Body of pancreas (tissue), 4 donors: ENCODE measurements around the gene LEMD2.

ENCODE experiments used
- POLR2A ChIP-seq, 3 donors: fragments of 450-650 bp; IDR thresholded peaks; one replicate each; pipeline ENCODE4 v1.6.1; 2016; ENCODE audit warnings: antibody characterized with exemption in 3 of 3, mild to moderate bottlenecking in 2 of 3
- TF ChIP-seq, protein P1 (sequence below), 7 experiments: fragments of 450-650 bp in 4 of 7; fragments of 200-600 bp in 3 of 7; sonication (generic) in 3 of 7; IDR thresholded peaks; one replicate each; pipeline ENCODE4 v1.5.1; 2016 to 2019; ENCODE audit warnings: antibody characterized with exemption in 7 of 7

DNA sequence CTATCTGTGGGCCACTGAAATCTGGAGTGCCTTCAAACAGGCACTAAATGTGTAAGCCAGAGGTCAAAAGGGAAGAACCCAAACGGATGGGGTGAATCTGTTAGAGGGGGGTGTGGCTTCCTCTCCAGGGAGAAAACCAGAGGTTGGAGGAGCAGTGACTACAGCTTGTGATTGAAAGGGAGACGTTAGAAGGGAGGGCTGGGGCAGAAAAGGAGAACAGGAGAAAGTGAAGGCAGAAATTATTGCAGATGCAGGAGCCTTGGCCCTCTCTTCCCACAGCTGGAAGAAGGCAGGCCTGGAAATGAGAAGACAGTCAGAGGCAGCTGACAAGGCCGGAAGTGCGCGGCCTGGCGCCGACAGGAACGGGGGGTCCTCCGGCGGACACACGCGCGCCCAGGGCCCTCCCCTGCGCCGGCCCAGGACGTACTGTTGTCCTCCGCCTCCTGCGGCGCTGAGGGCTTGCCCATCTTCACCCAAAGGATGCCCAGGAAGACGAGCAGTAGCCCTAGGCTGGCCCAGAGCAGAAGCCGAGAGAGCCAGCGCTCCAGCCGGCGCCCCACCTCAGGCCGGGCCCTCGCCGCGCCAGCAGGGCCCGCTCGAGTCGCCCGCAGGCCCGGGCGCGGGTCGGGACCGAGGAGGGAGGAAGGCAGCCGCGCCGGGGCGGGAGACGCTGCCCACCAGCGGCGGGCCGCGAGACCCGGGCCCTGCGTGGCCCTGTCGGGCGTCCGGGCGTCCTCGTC is 806 bp downstream of the LEMD2 start:
- TF ChIP-seq POLR2A (IDR thresholded peaks at IDR 0.05): peak; percentile 17 to 68 (median 44)
- TF ChIP-seq, protein P1, sequence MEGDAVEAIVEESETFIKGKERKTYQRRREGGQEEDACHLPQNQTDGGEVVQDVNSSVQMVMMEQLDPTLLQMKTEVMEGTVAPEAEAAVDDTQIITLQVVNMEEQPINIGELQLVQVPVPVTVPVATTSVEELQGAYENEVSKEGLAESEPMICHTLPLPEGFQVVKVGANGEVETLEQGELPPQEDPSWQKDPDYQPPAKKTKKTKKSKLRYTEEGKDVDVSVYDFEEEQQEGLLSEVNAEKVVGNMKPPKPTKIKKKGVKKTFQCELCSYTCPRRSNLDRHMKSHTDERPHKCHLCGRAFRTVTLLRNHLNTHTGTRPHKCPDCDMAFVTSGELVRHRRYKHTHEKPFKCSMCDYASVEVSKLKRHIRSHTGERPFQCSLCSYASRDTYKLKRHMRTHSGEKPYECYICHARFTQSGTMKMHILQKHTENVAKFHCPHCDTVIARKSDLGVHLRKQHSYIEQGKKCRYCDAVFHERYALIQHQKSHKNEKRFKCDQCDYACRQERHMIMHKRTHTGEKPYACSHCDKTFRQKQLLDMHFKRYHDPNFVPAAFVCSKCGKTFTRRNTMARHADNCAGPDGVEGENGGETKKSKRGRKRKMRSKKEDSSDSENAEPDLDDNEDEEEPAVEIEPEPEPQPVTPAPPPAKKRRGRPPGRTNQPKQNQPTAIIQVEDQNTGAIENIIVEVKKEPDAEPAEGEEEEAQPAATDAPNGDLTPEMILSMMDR (IDR thresholded peaks at IDR 0.05): peak in 1 of 7 experiments; percentile 7
